Stimulated activated CD4-positive, alpha-beta T cell treated with anti-CD3 and anti-CD28 coated beads, Interleukin-15, amount 100 ng/mL, for 48 hours (primary cell): ENCODE results near the gene UBAC1.
A peak's percentile ranks its signal among the peaks of the same experiment; 100 is the strongest.

Experiments
- DNase-seq, 2 donors: peaks; one replicate each; pipeline ENCODE4 v3.0.0-alpha.2; 2020; ENCODE audit warnings: low read depth in 2 of 2

Gene UBAC1

DNA sequence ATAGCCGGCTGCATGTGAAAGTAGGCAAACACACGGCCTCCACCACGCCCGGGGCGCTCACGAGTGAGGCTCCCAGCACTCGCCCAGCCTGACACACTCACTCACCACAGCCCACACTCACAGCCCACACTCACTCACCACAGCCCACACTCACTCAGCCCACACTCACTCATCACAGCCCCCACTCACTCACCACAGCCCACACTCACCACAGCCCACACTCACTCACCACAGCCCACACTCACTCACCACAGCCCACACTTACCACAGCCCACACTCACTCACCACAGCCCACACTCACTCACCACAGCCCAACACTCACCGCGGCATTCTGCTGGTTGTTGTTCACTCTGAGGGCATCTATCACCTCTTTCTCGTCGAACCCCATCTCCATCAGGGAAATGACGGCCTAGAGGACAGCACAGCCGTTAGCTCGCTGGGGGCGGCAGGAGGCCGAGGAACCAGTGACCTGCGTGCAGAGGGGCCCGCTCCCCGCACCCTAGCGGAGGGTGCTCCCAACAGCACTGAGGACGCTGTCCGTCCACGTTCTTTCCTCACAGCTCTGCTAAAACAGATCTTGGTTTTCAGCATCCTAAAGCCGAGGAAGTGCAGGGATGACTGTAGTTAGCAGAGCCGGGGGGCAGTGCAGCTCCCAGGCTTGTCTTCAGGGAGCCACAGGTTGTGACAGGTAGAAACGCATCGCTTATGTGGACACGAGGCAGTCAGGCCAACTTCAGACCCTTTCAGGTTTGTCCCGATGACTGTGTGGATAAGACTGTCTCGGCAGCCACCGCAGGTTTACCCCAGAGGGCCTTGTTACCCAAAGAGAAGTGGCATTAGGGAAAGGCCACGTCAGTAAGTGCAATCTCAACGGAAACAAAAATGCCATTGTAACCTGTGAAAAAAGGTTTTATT is 21.6 kb downstream of the UBAC1 start:
- peak; percentile 41 to 47 for DNase-seq

- no peak for DNase-seq
These were observed 23.4 kb downstream of the UBAC1 start for GRCh38 chr9:135937521-135938489.

DNA sequence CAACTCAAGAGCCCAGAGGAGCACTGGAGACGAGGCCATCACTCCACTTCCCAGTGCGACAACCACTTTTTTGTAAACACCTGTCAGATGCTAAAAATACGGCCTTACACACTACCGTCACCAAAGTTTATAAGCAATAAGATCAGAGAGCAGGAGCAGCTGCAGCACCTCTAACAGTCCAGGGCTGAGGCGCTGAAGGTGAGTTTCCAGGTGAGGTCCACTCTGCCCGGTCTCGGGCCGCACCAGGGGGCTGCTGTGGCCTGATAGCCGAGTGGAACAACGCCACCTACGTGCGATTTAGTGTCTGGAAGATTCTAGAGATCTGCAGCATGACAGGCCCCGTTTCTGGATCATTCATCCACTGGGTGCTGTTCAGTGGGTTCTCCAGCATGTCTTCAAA is 28.1 kb downstream of the UBAC1 start:
- DNase-seq: no peak

DNA sequence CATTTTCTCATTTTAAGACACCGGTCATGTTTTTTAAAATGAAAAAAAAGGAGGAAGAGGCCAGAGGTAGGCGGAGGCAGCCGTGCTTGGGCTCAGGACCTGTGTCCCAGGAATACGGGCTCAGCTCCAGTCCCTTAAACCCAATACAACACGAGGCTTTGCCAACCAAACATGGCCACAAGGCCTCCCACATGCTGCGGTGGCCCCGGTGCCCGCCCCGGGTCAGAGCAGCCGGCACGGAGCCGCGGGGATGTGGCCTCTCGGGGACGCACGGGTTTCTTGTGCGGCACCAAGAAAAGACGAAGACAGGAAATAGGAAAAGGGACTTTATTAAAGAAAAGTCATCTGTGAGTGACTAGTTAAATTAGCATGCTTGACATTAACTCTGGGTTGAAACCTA is 28.5 kb downstream of the UBAC1 start:
- DNase-seq: no peak

- DNase-seq: no peak
These were observed 29.8 kb downstream of the UBAC1 start for GRCh38 chr9:135931349-135931820.

DNA sequence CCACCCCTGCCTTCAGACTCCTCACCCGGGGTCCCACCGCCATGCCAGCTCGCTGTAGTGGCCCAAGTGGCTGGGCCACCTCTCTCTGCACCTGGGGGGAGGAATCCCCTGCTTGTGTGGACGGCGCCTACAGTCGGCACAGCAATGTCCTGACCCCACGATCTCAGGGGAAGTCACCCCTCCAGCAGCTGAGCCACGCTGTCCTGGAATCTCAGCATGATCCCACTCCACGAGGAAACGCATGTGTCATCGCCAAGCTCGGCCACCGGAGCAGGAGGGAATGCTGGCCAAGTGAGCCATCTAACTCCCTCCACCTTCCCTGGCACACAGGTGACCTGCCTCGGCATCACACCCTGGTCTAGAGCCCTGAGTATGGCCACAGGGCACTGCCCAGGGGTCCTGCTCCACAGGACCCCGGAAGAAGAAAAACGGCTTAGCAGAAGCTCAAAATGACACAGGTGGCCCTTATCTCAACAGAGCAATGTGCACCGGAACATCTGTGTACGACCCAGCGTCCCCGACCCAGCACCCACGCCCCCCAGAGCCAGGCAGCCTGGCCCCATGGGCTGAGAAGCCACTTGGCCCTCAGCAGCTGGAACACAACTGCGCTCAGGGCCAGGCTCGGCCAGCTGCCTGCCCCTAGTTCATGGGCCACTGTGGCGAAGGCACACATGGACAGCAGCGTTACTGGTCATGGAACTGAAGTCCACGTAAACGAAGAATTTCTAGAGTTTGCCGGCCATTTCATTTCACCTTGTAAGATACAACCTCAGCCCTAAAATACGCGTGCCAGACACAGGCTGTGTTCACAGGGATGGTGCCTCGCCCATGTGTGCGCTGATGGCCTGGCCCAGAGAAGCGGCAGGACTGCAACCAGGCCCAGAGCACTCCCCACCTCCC is 30.5 kb downstream of the UBAC1 start:
- DNase-seq: no peak

- no peak for DNase-seq
These were observed 31.3 kb downstream of the UBAC1 start for GRCh38 chr9:135929656-135930445.

GRCh38 chr9:135928731-135929655 is 32.2 kb downstream of the UBAC1 start:
- no peak for DNase-seq

DNA sequence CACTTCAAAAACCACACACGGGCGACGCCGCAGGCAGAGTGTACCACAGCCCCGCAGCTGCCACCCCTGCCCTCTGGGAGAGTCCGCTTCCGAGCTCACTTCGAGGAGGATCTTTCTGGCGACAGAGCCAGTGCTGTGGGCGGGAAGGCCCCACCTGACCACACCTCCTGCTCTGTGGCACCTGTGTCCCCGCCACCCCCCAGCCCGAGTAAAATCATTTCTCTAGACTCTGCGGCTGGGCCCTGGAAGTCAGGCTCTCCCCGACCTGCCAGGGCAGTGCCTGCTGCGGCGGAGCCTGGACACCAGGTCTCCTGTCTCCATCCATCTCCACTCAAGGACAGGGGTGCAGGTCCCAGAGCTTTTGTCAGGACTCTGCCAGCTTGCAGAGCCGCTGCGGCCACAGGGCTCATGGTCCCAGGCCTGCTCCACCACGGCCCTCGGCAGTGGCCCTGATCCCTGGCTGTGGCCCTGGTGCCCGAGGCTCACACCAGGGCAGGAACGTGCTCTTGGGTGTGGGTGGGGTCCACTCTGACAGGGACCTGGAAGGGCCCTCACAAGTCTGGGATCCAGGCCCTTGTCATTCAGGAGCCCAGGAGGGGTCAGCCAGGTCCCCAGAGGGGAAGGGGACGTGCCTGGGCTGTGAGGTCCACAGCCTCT is 33.0 kb downstream of the UBAC1 start:
- DNase-seq: no peak

GRCh38 chr9:135927195-135928013 is 33.8 kb downstream of the UBAC1 start:
- no peak for DNase-seq

DNA sequence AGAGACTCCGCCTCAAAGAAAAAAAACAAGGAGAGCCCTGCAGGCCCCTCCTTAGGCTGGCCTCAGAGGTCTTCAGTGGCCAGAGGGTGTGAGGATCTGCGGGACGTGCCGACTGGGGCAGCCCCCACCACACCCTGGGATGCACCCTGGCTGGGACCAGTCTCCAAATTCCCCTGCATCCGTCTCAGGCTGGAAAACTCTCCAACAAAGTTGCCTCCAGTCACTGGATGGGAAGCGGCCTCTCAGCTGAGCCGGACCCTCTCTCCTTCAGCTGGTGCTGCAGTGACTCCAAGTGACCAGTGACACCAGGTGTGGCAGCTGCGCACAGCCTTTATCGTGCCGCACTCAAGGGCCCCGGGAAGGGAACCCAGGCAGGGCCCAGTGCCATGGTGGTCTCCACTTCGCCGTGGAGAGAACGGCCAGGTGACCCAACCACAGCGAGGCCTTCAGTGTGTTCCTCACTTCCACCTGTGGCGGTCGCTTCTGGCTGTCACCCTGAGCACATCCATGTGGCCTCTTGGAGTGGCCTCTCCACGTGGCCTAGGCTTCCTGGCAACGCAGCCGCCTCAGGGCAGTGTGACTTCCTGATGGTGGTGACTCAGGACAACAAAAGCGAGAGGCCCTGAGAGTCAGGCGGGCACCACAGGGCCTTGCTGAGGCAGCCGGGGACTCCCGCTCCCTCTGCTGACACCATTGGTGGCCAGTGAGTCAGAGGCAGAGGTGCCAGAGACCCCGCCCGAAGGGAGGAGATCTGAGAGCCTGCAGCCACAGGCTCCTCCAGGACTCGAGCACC is 34.6 kb downstream of the UBAC1 start:
- peak; percentile 87 to 89 for DNase-seq

- DNase-seq: peak; percentile 82 to 85
These were observed 35.6 kb downstream of the UBAC1 start for GRCh38 chr9:135925496-135926133.

- no peak for DNase-seq
These were observed 36.4 kb downstream of the UBAC1 start for GRCh38 chr9:135924628-135925338.

DNA sequence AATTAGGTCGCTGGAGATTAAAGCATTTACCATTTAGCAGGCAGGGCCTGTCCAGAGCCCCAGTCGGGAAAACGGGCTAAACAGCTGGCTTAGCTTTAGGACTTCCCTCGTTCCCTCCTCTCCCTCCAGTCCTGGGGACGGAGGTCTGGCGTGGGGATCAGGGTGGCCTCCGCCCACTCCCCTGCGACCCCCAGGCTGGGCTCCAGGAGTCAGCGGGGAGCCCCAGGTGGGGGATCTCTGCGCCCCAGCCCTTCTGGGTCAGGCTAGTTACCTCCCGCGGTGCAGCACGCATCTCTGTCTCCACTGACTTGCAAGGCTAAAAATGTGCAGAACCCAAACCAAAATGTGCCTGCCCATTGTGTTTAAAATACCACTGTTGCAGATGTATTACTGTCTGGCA is 37.7 kb downstream of the UBAC1 start:
- no peak for DNase-seq

DNA sequence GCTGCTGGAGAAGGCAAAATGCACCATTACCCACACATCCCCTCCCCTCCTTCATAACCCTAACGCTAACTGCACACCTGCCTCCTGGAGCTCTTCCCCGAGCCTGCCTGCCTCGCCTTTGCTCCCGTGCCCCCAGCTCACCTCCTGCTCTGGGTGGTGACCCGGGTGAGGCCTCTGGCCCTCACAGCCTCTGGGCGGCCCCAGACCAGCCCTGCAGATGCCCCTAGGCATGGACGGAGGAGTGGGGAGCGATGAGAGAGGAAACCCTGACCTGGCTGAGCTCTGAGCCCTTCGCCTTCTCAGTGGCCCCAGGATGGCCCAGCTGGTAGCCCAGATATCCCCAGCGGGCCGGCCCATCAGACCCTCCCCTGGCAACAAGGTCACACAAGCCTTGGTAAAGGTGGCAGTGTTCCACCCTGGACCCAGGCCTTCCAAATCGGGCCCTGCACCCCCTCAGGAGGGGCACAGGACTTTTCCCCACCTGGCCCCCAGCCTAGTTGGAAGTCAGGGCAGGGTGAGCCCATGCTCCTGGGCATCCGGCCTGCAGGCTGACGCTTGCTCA is 39.3 kb downstream of the UBAC1 start:
- DNase-seq: no peak
